ENCODE results near the gene DCAF12. TPM values are rescaled to one million over a fixed set of nuclear protein-coding genes. Genes with fewer than 3 reads are reported as not detected.
"Not testable (repeated sequence)": the region's sequence is repeated elsewhere in the genome, so short reads cannot be mapped to it uniquely, and the experiment has no call there.

DCAF12 gene
- total RNA-seq, 1 experiment from 2014 or later: 33.0 TPM

GRCh38 chr9:34038851-34039250 is 87.6 kb downstream of the DCAF12 start:
- H3K27me3 Mint-ChIP-seq (ENCODE audit: insufficient read depth, unreplicated experiment); DNase-seq; intact Hi-C loops (cut with micrococcal nuclease; ENCODE audit: unreplicated experiment); H3K4me3 Mint-ChIP-seq (ENCODE audit: unreplicated experiment); H3K27ac Mint-ChIP-seq (ENCODE audit: unreplicated experiment); H3K27me3 ChIP-seq (replicated peaks; ENCODE audit: control insufficient read depth, insufficient read depth, low read length); CTCF ChIA-PET; POLR2A ChIA-PET; H3K9me3 Mint-ChIP-seq (ENCODE audit: unreplicated experiment); H3K4me3 ChIP-seq (ENCODE audit: low read depth, low read length); H3K36me3 ChIP-seq (ENCODE audit: control insufficient read depth, insufficient read depth, low read length); H3K9me3 ChIP-seq; BruUV-seq (replicated peaks): not testable (repeated sequence)
- H3K36me3 Mint-ChIP-seq (ENCODE audit: insufficient read depth, unreplicated experiment): peaks cover 84% of the 10 kb centered on the region
- peaks cover 38% of the 10 kb centered on the region for H3K4me1 ChIP-seq
- H3K4me1 Mint-ChIP-seq (ENCODE audit: low read depth, unreplicated experiment): peaks cover 15% of the 10 kb centered on the region

- POLR2A ChIA-PET: interaction anchor here (0.6 to 1.2 kb wide), 3 partner anchors 11 to 36 kb away, joined by 3 to 19 read pairs (median 3); partner anchors contain the start of gene UBAP2
- H3K27ac Mint-ChIP-seq (ENCODE audit: unreplicated experiment): peak overlapping the region; percentile 75
Measured at GRCh38 chr9:34037626-34038025, 88.9 kb downstream of the DCAF12 start.

GRCh38 chr9:34036625-34037024 is 89.9 kb downstream of the DCAF12 start:
- no peak overlapping the region for H3K4me3 ChIP-seq (ENCODE audit: low read depth, low read length)
- H3K27me3 Mint-ChIP-seq (ENCODE audit: insufficient read depth, unreplicated experiment): no peaks in the 10 kb centered on the region
- H3K27ac Mint-ChIP-seq (ENCODE audit: unreplicated experiment): peak overlapping the region; percentile 75
- no peaks in the 10 kb centered on the region for H3K9me3 ChIP-seq
- no peaks in the 10 kb centered on the region for H3K36me3 ChIP-seq (ENCODE audit: control insufficient read depth, insufficient read depth, low read length)
- H3K4me3 Mint-ChIP-seq (ENCODE audit: unreplicated experiment): peak overlapping the region; percentile 27
- H3K4me1 ChIP-seq: peaks cover 42% of the 10 kb centered on the region
- TF ChIP-seq CTCF (IDR thresholded peaks at IDR 0.05; ENCODE audit: insufficient read depth in 1 of 2, low read depth in 1 of 2, low read length in 1 of 2, severe bottlenecking in 1 of 2, unreplicated experiment in 1 of 2): no peak
- CTCF ChIA-PET: interaction anchor here (0.6 to 1.8 kb wide), 5 partner anchors 17 to 621 kb away, joined by 3 to 5 read pairs (median 4); no protein-coding TSS in a partner anchor
- peaks cover 81% of the 10 kb centered on the region for H3K36me3 Mint-ChIP-seq (ENCODE audit: insufficient read depth, unreplicated experiment)
- peaks cover 22% of the 10 kb centered on the region for H3K4me1 Mint-ChIP-seq (ENCODE audit: low read depth, unreplicated experiment)
- intact Hi-C loops (cut with micrococcal nuclease; ENCODE audit: unreplicated experiment): no loop called here
- POLR2A ChIA-PET: no interaction called here
- H3K9me3 Mint-ChIP-seq (ENCODE audit: unreplicated experiment): no peaks in the 10 kb centered on the region
- no TSS peak for BruUV-seq (replicated peaks)
- no peaks in the 10 kb centered on the region for H3K27me3 ChIP-seq (replicated peaks; ENCODE audit: control insufficient read depth, insufficient read depth, low read length)
- no peak for DNase-seq

More at GRCh38 chr9:34037626-34038025, 88.9 kb downstream of the DCAF12 start:
- no peaks in the 10 kb centered on the region for H3K9me3 ChIP-seq
- CTCF ChIA-PET: interaction anchor here (0.6 kb wide), 1 partner anchor 25 kb away, joined by 7 read pairs; no protein-coding TSS in a partner anchor
- no peak overlapping the region for H3K4me3 Mint-ChIP-seq (ENCODE audit: unreplicated experiment)
- DNase-seq: peak; percentile 29 to 56
- H3K9me3 Mint-ChIP-seq (ENCODE audit: unreplicated experiment): no peaks in the 10 kb centered on the region
- BruUV-seq (replicated peaks): no TSS peak
- TF ChIP-seq CTCF (IDR thresholded peaks at IDR 0.05; ENCODE audit: insufficient read depth in 1 of 2, low read depth in 1 of 2, low read length in 1 of 2, severe bottlenecking in 1 of 2, unreplicated experiment in 1 of 2): no peak
- H3K4me1 ChIP-seq: peaks cover 42% of the 10 kb centered on the region
- intact Hi-C loops (cut with micrococcal nuclease; ENCODE audit: unreplicated experiment): no loop called here
- peaks cover 22% of the 10 kb centered on the region for H3K4me1 Mint-ChIP-seq (ENCODE audit: low read depth, unreplicated experiment)
- H3K27me3 Mint-ChIP-seq (ENCODE audit: insufficient read depth, unreplicated experiment): no peaks in the 10 kb centered on the region
- H3K36me3 ChIP-seq (ENCODE audit: control insufficient read depth, insufficient read depth, low read length): no peaks in the 10 kb centered on the region
- H3K36me3 Mint-ChIP-seq (ENCODE audit: insufficient read depth, unreplicated experiment): peaks cover 81% of the 10 kb centered on the region
- no peaks in the 10 kb centered on the region for H3K27me3 ChIP-seq (replicated peaks; ENCODE audit: control insufficient read depth, insufficient read depth, low read length)
- H3K4me3 ChIP-seq (ENCODE audit: low read depth, low read length): no peak overlapping the region

Other genes with a start within 250 kb of the DCAF12 start
- gene UBAP2, start 77.8 kb downstream of the DCAF12 start, total RNA-seq (2022): 87.5 and 96.2 TPM in 2 replicates
- 32.5 and 33.2 TPM in 2 replicates for gene UBAP1, start 52.3 kb upstream of the DCAF12 start, total RNA-seq (2022)
- gene KIF24, start 202.6 kb upstream of the DCAF12 start, total RNA-seq (2022): 3.9 and 4.4 TPM in 2 replicates
- gene NUDT2, start 202.9 kb upstream of the DCAF12 start, total RNA-seq (2022): 14.4 and 15.0 TPM in 2 replicates